K562 (cell line): ENCODE data around the gene BCAS1. TPM values are rescaled to one million over a fixed set of nuclear protein-coding genes. Genes with fewer than 3 reads are reported as not detected.

ENCODE experiments used
- CLOCK ChIP-seq: fragments of 250-450 bp; sonication (Bioruptor Pico); IDR thresholded peaks from 2 replicates; pipeline ENCODE4 v1.4.0; 2020; ENCODE audit warnings: mild to moderate bottlenecking, moderate library complexity, borderline replicate concordance
- COPS2 ChIP-seq: fragments of 450-650 bp; conservative IDR thresholded peaks from 2 replicates; pipeline ENCODE4 v1.6.1; 2016; ENCODE audit warnings: mild to moderate bottlenecking, moderate library complexity
- CREM ChIP-seq: IDR thresholded peaks from 2 replicates; pipeline ENCODE4 v1.6.1; 2014; ENCODE audit warnings: antibody characterized with exemption, low read depth
- DDX20 ChIP-seq: fragments of 450-650 bp; IDR thresholded peaks from 2 replicates; pipeline ENCODE4 v1.6.1; 2016; ENCODE audit warnings: missing genetic modification characterization, low read depth, mild to moderate bottlenecking, missing compliant biosample characterization, moderate library complexity
- HNRNPL ChIP-seq: fragments of 200-400 bp; formaldehyde crosslinking; IDR thresholded peaks from 2 replicates; pipeline ENCODE4 v1.6.1; 2017; ENCODE audit warnings: low read depth, mild to moderate bottlenecking, low read length
- HNRNPUL1 ChIP-seq: fragments of 200-400 bp; formaldehyde crosslinking; IDR thresholded peaks from 2 replicates; pipeline ENCODE4 v1.6.1; 2017; ENCODE audit warnings: low read length
- HSF4 ChIP-seq: fragments of 250-450 bp; sonication (Bioruptor Pico); IDR thresholded peaks from 2 replicates; pipeline ENCODE4 v2.1.2; 2022; ENCODE audit warnings: mild to moderate bottlenecking, moderate library complexity, borderline replicate concordance
- MNT ChIP-seq, 2 experiments: fragments of 450-650 bp; conservative IDR thresholded peaks; 2 replicates each; pipeline ENCODE4 v1.6.1; 2017; ENCODE audit warnings: mild to moderate bottlenecking in 2 of 2, moderate library complexity in 2 of 2
- POU5F1 ChIP-seq: fragments of 150-350 bp; IDR thresholded peaks from 2 replicates; pipeline ENCODE4 v1.6.1; 2014; ENCODE audit warnings: borderline replicate concordance, low read length, low read depth, mild to moderate bottlenecking; ENCODE audit not compliant: partially characterized antibody
- PRPF4 ChIP-seq: fragments of 200-400 bp; formaldehyde crosslinking; IDR thresholded peaks from one replicate; pipeline ENCODE4 v1.6.1; 2017; ENCODE audit warnings: low read length, low read depth, mild to moderate bottlenecking; ENCODE audit not compliant: insufficient read depth, poor library complexity, severe bottlenecking
- PURB ChIP-seq: sonication (generic); formaldehyde crosslinking; IDR thresholded peaks from 2 replicates; pipeline ENCODE4 v1.9.0; 2021; ENCODE audit warnings: low read depth, mild to moderate bottlenecking, missing genetic modification reagents
- RB1 ChIP-seq: fragments of 450-650 bp; IDR thresholded peaks from 2 replicates; pipeline ENCODE4 v1.6.1; 2017; ENCODE audit warnings: low read depth, mild to moderate bottlenecking
- ZBTB43 ChIP-seq: sonication (generic); formaldehyde crosslinking; IDR thresholded peaks from 2 replicates; pipeline ENCODE4 v1.8.0; 2023; ENCODE audit warnings: mild to moderate bottlenecking, missing genetic modification reagents
- ZEB2 ChIP-seq: fragments of 450-650 bp; IDR thresholded peaks from 2 replicates; pipeline ENCODE4 v1.6.1; 2016
- ZNF232 ChIP-seq: sonication (generic); formaldehyde crosslinking; IDR thresholded peaks from 2 replicates; pipeline ENCODE4 v1.8.0; 2022; ENCODE audit warnings: mild to moderate bottlenecking, missing genetic modification reagents
- ZNF280A ChIP-seq: fragments of 450-650 bp; IDR thresholded peaks from 2 replicates; pipeline ENCODE4 v1.6.1; 2018; ENCODE audit warnings: mild to moderate bottlenecking, low read depth; ENCODE audit not compliant: partially characterized antibody
- ZSCAN29 ChIP-seq: fragments of 450-650 bp; IDR thresholded peaks from 2 replicates; pipeline ENCODE4 v1.6.1; 2017
- polyA plus RNA-seq, 8 experiments: library from polyadenylated mRNA; depleted of rRNA in 4 of 8; stranded (reverse) in 5 of 8; unstranded in 3 of 8; fragments of >200 nt; fragmentation: Nextera tagmentation in 2 of 8; fragmentation: Illumina TruSeq in 1 of 8; extraction: Ambion mirVana in 2 of 8; extraction: Trizol in 1 of 8; gene quantifications; 2 replicates each; pipeline versions ENCODE4 v1.2.1 to v1.2.3, GENCODE V29; 2011 to 2014; ENCODE audit warnings: inconsistent platforms in 1 of 8, missing spikeins in 1 of 8
- total RNA-seq, 7 experiments: library from RNA; depleted of rRNA in 6 of 7; stranded (reverse); fragments of >200 nt in 6 of 7; fragmentation: Illumina TruSeq in 2 of 7; extraction: Trizol in 2 of 7; gene quantifications; 2 replicates each; pipeline versions ENCODE4 v1.2.1 to v1.2.3, GENCODE V29; 2011 to 2021; ENCODE audit warnings: low replicate concordance in 1 of 7

The BCAS1 gene
- total and polyA plus RNA-seq, 9 of the 15 experiments (the other 6 are each of a cell fraction or from before 2014, with no cell fraction given), result 0.18 to 2.3 (median 0.93) TPM

- TF ChIP-seq ZSCAN29, result no peak
- no peak for TF ChIP-seq HSF4 (CRISPR knock-in tag)
- no peak for TF ChIP-seq COPS2
- TF ChIP-seq PRPF4, result no peak
- TF ChIP-seq HNRNPL, result no peak
- TF ChIP-seq ZBTB43, result no peak
- TF ChIP-seq ZNF232 (CRISPR knock-in tag), result no peak
- TF ChIP-seq HNRNPUL1, result no peak
- TF ChIP-seq PURB (CRISPR knock-in tag), result no peak
- TF ChIP-seq RB1, result no peak
- no peak for TF ChIP-seq ZEB2
- TF ChIP-seq CLOCK (CRISPR knock-in tag), result no peak
- no peak for TF ChIP-seq CREM
- TF ChIP-seq MNT (conservative IDR thresholded peaks at IDR 0.05), result peak in 1 of 2 experiments; percentile 40; a peak in 1 of 4 replicates
- TF ChIP-seq POU5F1, result no peak
- no peak for TF ChIP-seq DDX20
- no peak for TF ChIP-seq ZNF280A
These were observed 135.7 kb downstream of the BCAS1 start (continued) for GRCh38 chr20:53934421-53935343.
